Testis (tissue), 3 donors: ENCODE data around the gene PAWR. TPM values are rescaled to one million over a fixed set of nuclear protein-coding genes. Genes with fewer than 3 reads are reported as not detected.
A peak's percentile ranks its signal among the peaks of the same experiment; 100 is the strongest.

Source experiments
- DNase-seq: peaks from one replicate; pipeline ENCODE4 v3.0.0-alpha.2; 2019
- H3K27ac ChIP-seq, 2 donors: fragments of 200-600 bp; sonication (generic); one replicate each; pipeline ENCODE4 v1.5.1; 2019
- H3K27me3 ChIP-seq: fragments of 200-600 bp; sonication (generic); one replicate; pipeline ENCODE4 v1.5.1; 2019
- H3K36me3 ChIP-seq: fragments of 200-600 bp; sonication (generic); one replicate; pipeline ENCODE4 v1.5.1; 2017; ENCODE audit warnings: low read depth; ENCODE audit errors: missing control alignments
- H3K4me1 ChIP-seq: fragments of 200-600 bp; sonication (generic); one replicate; pipeline ENCODE4 v1.5.1; 2019
- H3K4me3 ChIP-seq, 2 donors: fragments of 200-600 bp; sonication (generic); one replicate each; pipeline ENCODE4 v1.5.1; 2017 to 2019
- H3K9me3 ChIP-seq: fragments of 200-600 bp; sonication (generic); one replicate; pipeline ENCODE4 v1.5.1; 2017
- CTCF ChIP-seq, 3 experiments: fragments of 450-650 bp in 2 of 3; fragments of 200-600 bp in 1 of 3; sonication (generic) in 1 of 3; IDR thresholded peaks; one replicate each; pipeline ENCODE4 v1.5.1; 2016 to 2019; ENCODE audit warnings: antibody characterized with exemption in 3 of 3, mild to moderate bottlenecking in 2 of 3, moderate library complexity in 1 of 3
- POLR2A ChIP-seq: fragments of 450-650 bp; IDR thresholded peaks from one replicate; pipeline ENCODE4 v1.6.1; 2017; ENCODE audit warnings: antibody characterized with exemption, mild to moderate bottlenecking, moderate library complexity
- WGBS, 2 donors: methylation state at CpG; one replicate each; pipeline ENCODE4 v1.1.5; 2018; 5-methylcytosine and 5-hydroxymethylcytosine counted together
- intact Hi-C: fragments of 100-400 bp; cut with DNase I; formaldehyde crosslinking; loops from one replicate; pipeline ENCODE4 v1.15.1; 2023; ENCODE audit warnings: low total_unique reads
- polyA plus RNA-seq: library from polyadenylated mRNA; stranded (reverse); fragments of 350-450 nt; fragmentation: Illumina TruSeq; extraction: RNeasy Lipid Tissue Mini Kit (QIAGEN cat#74804); gene quantifications from one replicate; pipeline ENCODE4 v1.2.3, GENCODE V29; 2014; ENCODE audit warnings: low read depth, low replicate concordance; ENCODE audit not compliant: insufficient read depth
- total RNA-seq, 2 donors: library from RNA; depleted of rRNA; stranded (reverse); fragments of >200 nt; gene quantifications; one replicate each; pipeline ENCODE4 v1.2.3, GENCODE V29; 2016

PAWR gene
- total and polyA plus RNA-seq, 3 donors from 2014 or later, result 37.2 to 59.2 (median 50.2) TPM

DNA sequence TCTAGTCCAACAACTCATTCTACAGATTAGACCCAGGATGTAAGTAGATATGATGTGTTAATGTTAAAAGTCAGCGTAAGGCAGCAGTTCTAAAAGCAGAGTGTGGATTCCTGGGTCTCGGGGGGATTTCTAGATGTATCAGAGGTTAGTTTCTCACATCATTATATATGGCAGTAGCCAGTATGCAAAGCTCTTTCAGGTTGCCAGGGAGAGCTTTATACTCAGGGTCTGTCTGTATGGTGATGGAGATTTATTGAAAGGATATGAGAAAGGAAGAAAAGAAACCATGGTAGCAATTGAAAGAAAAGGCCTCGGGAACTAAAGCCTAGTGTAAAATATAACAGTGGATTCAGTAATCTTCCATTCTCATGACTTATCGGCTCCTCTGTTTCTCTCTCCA is 26.2 kb upstream of the PAWR start:
- DNase-seq, result no peak
- Histone ChIP-seq H3K9me3 (no peaks in the 10 kb centered on the region), H3K27ac (no peak overlapping the region), H3K4me1 (no peaks in the 10 kb centered on the region), H3K36me3 (no peaks in the 10 kb centered on the region), H3K4me3 (no peak overlapping the region), H3K27me3 (no peaks in the 10 kb centered on the region)
- intact Hi-C loops, result no loop called here
- TF ChIP-seq CTCF (IDR thresholded peaks at IDR 0.05) (no peak), POLR2A (no peak)
- 96 to 97% methylated on average over 4 of the region's 4 CpGs for WGBS, 2 donors

DNA sequence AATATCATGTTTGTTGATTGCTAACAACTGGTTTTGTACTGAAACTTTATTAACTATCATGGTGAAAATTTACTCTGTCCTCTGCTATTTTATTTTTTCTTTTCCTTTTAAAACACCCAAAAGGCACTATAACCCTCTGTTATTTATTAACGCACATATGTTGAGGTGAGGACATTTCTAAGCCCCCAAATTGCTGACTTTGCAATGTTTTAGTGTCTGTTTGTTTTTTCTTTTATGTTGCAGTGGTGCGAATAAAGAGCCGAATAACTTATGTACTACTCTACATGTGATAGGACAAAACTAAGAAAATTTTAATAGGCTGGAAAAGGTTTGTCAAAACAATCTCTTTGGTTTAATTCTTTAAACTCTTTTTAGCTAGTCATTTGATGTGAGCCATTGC is 24.5 kb upstream of the PAWR start:
- no peaks in the 10 kb centered on the region for H3K36me3 ChIP-seq
- WGBS, 2 donors, result 91 to 98% methylated on average over 3 of the region's 3 CpGs
- TF ChIP-seq CTCF (IDR thresholded peaks at IDR 0.05) (no peak), POLR2A (no peak)
- H3K4me1 ChIP-seq, result no peaks in the 10 kb centered on the region
- H3K27ac ChIP-seq, result no peak overlapping the region
- no peaks in the 10 kb centered on the region for H3K27me3 ChIP-seq
- H3K9me3 ChIP-seq, result no peaks in the 10 kb centered on the region
- intact Hi-C loops, result no loop called here
- no peak for DNase-seq
- no peak overlapping the region for H3K4me3 ChIP-seq

DNA sequence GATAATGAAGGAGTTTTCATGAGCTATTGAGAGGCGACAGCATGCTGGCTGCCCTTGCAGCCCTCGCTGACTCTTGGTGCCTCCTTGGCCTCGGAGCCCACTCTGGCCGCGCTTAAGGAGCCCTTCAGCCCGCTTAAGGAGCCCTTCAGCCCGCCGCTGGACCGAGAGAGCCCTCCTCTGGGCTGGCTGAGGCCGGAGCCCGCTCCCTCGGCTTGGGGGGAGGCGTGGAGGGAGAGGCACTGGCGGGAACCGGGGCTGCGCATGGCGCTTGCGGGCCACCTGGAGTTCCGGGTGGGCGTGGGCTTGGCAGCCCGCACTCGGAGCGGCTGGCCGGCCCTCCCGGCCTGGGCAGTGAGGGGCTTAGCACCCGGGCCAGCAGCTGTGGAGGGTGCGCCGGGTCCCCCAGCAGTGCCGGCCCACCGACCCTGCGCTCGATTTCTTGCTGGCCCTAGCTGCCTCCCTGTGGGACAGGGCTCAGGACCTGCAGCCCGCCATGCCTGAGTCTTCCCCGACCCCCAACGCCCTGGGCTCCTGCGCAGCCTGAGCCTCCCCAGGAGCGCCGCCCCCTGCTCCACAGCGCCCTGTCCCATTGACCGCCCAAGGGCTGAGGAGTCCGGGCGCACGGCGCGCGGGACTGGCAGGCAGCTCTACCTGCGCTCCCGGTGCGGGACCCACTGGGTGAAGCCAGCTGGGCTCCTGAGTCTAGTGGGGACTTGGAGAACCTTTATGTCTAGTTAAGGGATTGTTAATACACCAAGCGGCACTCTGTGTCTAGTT is 20.1 kb upstream of the PAWR start:
- WGBS, 2 donors, result 54 to 67% methylated on average over 1 to 46 of the region's 50 CpGs
- peak overlapping the region; percentile 17 to 53 for H3K4me3 ChIP-seq
- DNase-seq, result no peak
- H3K4me1 ChIP-seq, result no peaks in the 10 kb centered on the region
- intact Hi-C loops, result no loop called here
- no peaks in the 10 kb centered on the region for H3K9me3 ChIP-seq
- TF ChIP-seq CTCF (IDR thresholded peaks at IDR 0.05) (no peak), POLR2A (no peak)
- H3K36me3 ChIP-seq, result no peaks in the 10 kb centered on the region
- H3K27ac ChIP-seq, result no peak overlapping the region
- no peaks in the 10 kb centered on the region for H3K27me3 ChIP-seq

DNA sequence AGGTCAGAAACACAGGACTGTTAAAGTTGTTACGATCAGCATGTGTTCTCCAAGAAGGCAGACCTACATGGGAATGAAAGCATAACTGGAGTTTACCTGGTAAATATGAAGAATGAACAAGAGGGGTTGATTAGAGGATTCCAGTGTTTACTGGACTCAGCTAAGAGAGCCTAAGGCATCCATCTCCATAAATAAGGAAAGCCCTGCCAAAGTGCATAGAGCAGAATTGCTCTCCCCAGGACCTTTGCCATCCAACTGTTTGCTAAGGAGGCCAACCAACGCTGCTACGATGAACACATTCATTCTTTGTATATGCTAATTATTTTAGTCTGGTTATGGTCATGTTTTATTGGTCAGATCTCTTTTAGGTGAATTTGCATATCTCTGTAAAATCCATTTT is 17.1 kb upstream of the PAWR start:
- Histone ChIP-seq H3K9me3 (no peaks in the 10 kb centered on the region), H3K4me3 (no peak overlapping the region), H3K4me1 (no peaks in the 10 kb centered on the region), H3K36me3 (no peaks in the 10 kb centered on the region), H3K27ac (no peak overlapping the region), H3K27me3 (no peaks in the 10 kb centered on the region)
- 92 to 93% methylated on average over 3 of the region's 3 CpGs for WGBS, 2 donors
- DNase-seq, result no peak
- intact Hi-C loops, result no loop called here
- no peak for TF ChIP-seq POLR2A
- TF ChIP-seq CTCF (IDR thresholded peaks at IDR 0.05), result no peak

GRCh38 chr12:79706676-79707075 is 15.9 kb upstream of the PAWR start:
- WGBS, 2 donors, result 71% methylated on average over 3 of the region's 3 CpGs
- TF ChIP-seq CTCF (IDR thresholded peaks at IDR 0.05), result no peak
- TF ChIP-seq POLR2A, result no peak
- H3K4me3 ChIP-seq, result no peak overlapping the region
- H3K36me3 ChIP-seq, result no peaks in the 10 kb centered on the region
- H3K27ac ChIP-seq, result no peak overlapping the region
- no peaks in the 10 kb centered on the region for H3K4me1 ChIP-seq
- intact Hi-C loops, result no loop called here
- DNase-seq, result no peak
- H3K9me3 ChIP-seq, result no peaks in the 10 kb centered on the region
- no peaks in the 10 kb centered on the region for H3K27me3 ChIP-seq
